Ishikawa (cell line): ENCODE measurements around the gene BCL3.

Experiments
- CEBPB ChIP-seq: IDR thresholded peaks from 2 replicates; pipeline ENCODE4 v1.6.1; 2012
- CREB1 ChIP-seq: IDR thresholded peaks from 2 replicates; pipeline ENCODE4 v1.6.1; 2012; ENCODE audit warnings: low read depth
- EGR1 ChIP-seq: IDR thresholded peaks from 2 replicates; pipeline ENCODE4 v1.6.1; 2012
- EP300 ChIP-seq: IDR thresholded peaks from 2 replicates; pipeline ENCODE4 v1.6.1; 2012; ENCODE audit warnings: borderline replicate concordance
- FOXM1 ChIP-seq: IDR thresholded peaks from 2 replicates; pipeline ENCODE4 v1.6.1; 2012; ENCODE audit warnings: low read depth, borderline replicate concordance
- MAX ChIP-seq: IDR thresholded peaks from 2 replicates; pipeline ENCODE4 v1.6.1; 2012
- RAD21 ChIP-seq: IDR thresholded peaks from 2 replicates; pipeline ENCODE4 v1.6.1; 2012; ENCODE audit warnings: low read depth
- REST ChIP-seq: IDR thresholded peaks from 2 replicates; pipeline ENCODE4 v1.6.1; 2012; ENCODE audit warnings: low read depth, mild to moderate bottlenecking
- TAF1 ChIP-seq: IDR thresholded peaks from 2 replicates; pipeline ENCODE4 v1.6.1; 2012; ENCODE audit warnings: low read depth, mild to moderate bottlenecking
- TCF12 ChIP-seq: IDR thresholded peaks from 2 replicates; pipeline ENCODE4 v1.6.1; 2012; ENCODE audit warnings: low read depth
- TEAD4 ChIP-seq: IDR thresholded peaks from 2 replicates; pipeline ENCODE4 v1.6.1; 2012
- USF1 ChIP-seq: IDR thresholded peaks from 2 replicates; pipeline ENCODE4 v1.6.1; 2012
- YY1 ChIP-seq: IDR thresholded peaks from 2 replicates; pipeline ENCODE4 v1.6.1; 2012; ENCODE audit warnings: low read depth
- ZBTB7A ChIP-seq: IDR thresholded peaks from 2 replicates; pipeline ENCODE4 v1.6.1; 2012; ENCODE audit warnings: low read depth

GRCh38 chr19:44725684-44726083, 22.8 kb upstream of the BCL3 start:
- TF ChIP-seq REST (no peak), FOXM1 (no peak), TCF12 (no peak), TEAD4 (no peak), YY1 (no peak), MAX (no peak), EGR1 (no peak), CREB1 (no peak), EP300 (no peak), USF1 (no peak), RAD21 (no peak), ZBTB7A (no peak), CEBPB (no peak), TAF1 (no peak)
